GM18873 (cell line): Measurements from ENCODE around the gene CDH22.

Experiments
- ATAC-seq: cut with Tn5 transposase; IDR thresholded peaks from one replicate; pipeline ENCODE4 v1.9.1; 2021; ENCODE audit warnings: mild to moderate bottlenecking, moderate library complexity, moderate number of reproducible peaks; ENCODE audit not compliant: unreplicated experiment, low FRiP score

CDH22 gene

DNA sequence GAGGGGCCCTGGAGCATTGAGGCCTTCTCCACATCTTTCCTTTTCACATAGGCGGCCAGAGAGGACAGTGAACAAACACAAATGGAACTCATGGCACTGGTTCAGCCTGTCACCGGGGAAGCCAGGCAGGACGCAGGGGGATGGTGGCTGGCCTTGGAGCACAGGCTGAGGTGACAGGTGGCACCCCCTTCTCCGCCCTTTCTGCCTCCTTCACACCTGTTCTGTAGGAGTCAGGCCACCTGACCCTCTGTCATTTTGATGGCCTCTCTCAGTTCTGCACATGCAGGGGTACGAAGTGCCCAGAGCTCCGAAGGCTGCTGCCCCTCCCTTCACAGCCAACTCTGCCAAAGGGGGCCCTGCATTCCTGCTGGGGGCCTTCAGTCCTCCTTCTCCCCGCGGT, 129.4 kb downstream of the CDH22 start:
- no peak for ATAC-seq

- no peak for ATAC-seq
Observed at GRCh38 chr20:46177768-46178167, 130.5 kb downstream of the CDH22 start.

DNA sequence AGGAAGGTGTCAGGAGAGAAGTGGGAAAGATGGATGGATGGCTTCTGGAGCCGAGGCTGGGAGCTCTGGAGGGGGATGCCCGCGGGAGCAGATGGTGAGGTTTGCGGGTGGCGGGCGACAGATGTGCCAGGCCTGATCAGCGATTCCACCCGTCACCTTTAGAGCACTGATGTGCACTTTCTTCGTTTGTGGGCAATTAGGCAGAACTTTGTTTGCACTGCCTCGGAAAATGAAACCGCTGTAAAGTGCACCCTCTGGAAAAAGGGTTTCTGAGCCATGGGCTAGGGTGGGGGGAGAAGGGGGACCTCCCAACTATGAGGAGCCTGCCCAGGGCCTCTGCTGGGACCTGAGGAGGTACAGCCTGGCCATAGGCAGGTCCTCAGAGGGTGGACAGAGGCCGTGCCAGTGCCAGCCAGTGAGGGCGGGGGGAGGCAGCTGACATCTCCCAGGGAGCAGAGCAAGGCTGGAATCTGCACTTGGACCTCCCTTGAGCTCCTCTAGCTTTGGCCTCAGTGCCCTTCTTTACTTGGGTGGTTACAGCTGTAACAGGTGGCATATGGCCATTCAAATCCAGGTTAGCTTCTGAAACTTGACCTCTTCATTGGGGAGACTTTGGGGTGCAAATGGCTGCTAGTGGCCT, 131.4 kb downstream of the CDH22 start:
- no peak for ATAC-seq

DNA sequence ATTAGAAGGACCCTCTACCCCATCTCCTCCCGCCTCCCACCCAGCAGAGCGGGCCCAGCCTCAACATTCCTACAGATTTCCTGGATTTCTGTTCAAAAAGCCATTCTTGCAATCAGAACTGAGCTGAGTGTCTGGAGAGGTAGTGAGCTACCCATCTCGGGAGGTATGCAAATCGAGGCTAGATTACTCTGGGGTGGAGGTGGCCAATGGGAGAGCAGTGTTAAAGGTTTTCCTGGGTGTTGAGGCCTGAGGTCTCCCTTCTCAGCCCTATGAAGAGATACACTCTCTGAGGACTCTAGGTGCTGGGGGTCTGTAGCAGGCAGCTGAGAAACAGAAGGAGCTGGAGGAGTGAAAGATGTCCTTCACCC, 133.2 kb downstream of the CDH22 start:
- no peak for ATAC-seq

DNA sequence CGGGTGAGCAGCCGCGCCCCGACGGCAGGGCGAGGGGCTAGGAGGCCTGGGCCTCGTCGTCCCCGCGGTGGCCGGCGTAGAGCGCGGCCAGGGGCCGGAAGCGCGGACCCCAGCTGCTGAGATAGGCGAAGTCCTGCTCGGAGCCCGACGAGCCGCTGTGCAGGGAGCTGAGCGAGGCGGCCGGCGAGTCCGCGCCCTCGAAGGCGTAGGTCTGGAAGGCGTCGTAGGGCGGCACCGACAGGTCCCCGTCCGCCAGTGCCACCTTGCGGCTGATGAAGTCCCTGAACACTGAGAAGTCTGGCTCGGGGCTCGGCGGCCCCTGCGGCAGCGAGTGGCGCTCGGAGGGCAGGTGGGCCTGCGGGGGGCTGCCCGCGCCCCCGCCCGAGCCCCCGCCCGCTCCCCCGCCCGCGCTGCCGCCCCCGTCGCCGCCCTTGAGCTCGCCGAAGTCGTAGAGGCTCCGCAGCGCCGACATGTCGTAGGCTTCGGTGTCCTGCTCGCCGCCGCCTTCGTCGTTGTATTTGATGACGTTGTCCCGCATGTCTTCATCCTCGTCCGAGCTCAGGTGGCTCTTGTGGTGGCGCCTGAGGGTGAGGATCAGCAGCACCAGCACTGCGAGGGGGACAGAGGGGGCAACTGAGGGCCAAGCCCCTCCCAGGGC, 133.7 kb downstream of the CDH22 start:
- ATAC-seq: no peak

DNA sequence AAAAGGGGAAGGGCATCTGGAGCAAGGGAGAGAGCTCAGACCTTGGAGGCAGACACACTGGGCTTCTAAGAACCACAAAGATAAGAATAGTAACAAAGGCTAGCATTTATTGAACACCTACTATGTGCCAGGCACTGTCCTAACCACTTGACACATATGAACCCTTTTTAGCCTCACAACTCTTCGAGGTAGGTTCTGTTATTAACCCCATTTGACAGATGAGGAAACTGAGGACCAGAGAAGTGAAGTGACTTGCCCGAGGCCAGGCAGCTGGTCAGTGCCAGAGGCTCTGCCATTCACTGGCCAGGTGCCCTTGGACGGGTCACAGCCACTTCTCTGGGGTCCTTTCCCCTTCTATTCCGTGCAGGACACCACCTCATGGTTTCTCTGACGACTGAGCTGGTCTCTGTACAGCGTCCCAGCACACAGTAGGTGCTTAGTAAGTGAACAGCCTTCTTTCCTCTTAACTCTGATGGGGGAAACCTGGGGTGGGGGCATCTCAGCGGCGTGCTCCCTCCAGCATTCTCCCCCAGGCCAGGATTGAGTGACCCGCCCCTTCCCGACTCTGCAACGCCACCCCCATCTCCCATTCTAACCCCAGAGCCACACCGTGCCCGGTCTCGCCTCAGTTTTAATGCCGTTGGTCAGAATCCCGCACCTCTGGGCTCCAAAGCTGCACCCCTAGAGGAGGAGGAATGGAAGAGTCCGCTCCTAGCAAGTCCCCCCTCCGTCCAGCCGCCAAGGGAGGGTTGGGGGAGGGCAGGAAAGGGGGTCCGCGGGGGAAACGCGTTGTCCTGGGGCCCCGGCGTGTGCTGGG, 134.4 kb downstream of the CDH22 start:
- ATAC-seq: no peak

DNA sequence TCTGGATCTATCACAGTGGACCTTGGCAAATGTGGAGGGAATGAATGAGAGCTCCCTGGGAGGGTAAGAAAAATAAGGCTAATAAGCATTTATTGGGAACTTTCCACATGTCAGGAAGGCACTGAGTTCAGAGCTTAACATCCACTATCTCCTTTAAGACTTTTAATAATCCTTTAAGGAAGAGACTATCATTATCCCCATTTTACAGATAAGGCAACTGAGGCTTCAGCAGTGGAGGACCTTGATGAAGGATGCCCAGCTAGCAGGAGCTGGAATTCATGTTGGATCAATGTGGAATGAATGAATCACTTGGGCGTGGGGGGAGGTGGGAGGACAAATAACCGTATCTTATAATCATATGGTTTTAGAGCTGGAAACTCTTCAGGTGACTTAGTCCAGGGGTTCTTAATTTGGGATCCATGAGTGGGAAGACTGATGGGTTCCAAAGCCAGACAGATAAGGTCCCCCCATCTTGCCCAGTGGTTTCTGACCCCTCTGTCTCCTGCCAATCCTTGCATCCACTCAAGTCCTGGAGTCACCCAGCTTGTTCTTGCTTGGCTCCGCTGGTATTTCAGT, 135.2 kb downstream of the CDH22 start:
- no peak for ATAC-seq

GRCh38 chr20:46172455-46172854, 135.8 kb downstream of the CDH22 start:
- no peak for ATAC-seq

DNA sequence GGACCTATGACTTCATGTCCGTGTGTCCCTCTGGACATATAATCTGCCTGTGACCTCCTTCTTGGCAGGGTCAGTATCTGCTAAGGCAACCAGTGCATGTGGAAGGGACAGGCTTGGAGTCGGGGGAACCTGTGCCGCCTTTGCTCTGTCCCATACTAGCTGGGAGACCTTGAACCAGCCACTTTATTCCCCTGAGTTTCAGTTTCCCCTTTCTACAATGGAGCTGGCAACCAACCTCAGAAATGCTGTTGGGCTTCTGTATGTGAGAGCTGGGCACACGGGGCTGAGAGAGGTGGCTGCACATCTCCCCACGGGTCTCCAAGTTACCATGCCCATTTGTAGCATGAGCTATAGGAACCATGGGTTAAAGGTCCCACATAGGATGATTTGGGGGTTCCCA, 136.4 kb downstream of the CDH22 start:
- no peak for ATAC-seq

DNA sequence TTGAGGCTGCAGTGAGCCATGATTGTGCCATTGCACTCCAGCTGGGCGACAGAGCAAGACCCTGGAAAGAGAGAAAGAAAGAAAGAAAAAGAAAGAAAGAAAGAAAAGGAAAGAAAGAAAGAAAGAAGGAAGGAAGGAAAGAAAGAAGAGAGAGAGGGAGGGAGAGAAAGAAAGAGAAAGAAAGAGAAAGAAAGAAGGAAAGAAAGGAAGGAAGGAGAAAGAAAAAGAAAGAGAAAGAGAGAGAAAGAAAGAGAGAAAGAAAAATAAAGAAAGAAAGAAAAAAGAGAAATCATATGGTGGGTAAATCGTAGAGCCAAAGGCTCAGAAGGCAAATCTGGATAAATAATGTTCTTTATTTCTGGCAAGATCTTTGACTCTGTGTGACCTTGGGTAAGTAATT, 136.8 kb downstream of the CDH22 start:
- ATAC-seq: no peak

- no peak for ATAC-seq
Observed at GRCh38 chr20:46169245-46170171, 138.8 kb downstream of the CDH22 start.

DNA sequence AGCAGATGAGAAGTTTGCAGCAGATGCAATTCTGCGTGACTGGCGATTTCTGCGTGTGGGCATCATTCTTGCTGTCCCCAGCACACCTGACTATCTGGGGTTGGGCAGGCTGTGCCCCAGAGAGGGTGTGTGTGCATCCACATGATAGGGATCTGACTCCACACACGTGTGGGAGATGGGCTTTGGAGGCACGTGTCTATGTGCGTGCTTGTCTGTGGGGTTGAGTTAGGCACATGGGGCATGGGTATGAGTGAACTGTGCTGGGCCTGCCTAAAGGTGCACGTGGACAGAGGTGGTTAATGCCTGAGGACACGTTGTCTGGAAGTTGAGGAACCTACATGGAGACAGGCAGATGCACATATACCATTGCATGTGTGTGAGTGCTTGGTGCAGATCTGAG, 139.9 kb downstream of the CDH22 start:
- no peak for ATAC-seq

DNA sequence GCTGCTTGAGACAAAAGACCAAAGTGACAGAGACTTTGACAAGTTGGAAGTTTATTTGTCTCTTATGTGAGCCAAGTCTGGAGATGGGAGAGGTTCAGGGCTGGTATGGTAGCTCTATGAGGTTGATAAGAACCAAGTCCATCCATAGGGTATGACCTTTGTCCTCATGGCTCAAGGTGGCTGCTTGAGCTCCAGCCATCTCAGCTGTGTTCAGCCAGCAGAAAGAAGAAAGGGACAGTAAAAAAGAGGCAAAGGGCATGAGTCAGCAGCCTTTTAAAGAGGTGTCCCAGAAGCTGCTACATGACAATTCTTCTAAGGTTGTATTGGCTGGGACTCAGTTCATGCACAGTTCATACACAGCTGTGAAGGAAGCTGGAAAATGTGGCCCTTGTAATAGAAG, 141.2 kb downstream of the CDH22 start:
- ATAC-seq: no peak

- no peak for ATAC-seq
Observed at GRCh38 chr20:46164254-46164653, 144.0 kb downstream of the CDH22 start.

DNA sequence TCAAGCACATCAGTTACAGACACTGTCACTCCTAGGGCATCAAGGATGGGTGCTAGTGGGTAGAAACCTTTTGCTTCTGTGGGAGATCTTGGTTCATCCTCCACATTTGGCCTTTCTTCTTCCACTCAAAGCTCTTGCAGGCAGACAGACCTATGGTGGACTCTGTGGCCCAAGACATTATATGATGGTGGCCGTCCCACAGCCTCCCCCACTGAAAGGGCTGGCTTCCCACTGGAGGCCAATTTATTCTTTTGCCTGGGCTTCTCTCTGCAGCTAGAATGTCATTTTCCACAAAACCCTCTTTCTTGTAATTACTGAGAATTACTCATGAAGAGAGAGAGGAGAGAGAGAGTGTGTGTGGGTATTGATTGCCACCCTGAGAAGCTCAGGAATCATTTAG, 146.4 kb downstream of the CDH22 start:
- no peak for ATAC-seq

DNA sequence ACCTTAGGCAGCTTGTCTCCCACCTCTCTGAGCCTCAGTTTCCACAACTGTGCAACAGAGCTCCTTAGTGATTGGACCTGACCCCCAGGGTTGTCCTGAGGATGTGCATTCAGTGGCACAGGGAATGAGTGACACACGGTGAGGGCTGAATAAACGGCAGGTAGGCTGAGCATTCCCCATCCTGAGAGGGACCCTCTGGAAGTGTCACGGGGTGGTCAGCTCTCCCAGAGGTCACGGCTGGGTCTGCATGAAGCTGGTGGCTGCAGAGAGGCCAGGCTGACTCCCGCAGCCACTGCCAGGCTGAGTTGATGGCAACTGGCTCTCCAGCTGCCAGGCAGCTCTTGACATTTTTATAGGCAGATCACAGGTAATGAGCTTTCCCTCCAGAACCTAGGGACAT, 147.6 kb downstream of the CDH22 start:
- no peak for ATAC-seq

GRCh38 chr20:46159101-46159897, 149.0 kb downstream of the CDH22 start:
- no peak for ATAC-seq

DNA sequence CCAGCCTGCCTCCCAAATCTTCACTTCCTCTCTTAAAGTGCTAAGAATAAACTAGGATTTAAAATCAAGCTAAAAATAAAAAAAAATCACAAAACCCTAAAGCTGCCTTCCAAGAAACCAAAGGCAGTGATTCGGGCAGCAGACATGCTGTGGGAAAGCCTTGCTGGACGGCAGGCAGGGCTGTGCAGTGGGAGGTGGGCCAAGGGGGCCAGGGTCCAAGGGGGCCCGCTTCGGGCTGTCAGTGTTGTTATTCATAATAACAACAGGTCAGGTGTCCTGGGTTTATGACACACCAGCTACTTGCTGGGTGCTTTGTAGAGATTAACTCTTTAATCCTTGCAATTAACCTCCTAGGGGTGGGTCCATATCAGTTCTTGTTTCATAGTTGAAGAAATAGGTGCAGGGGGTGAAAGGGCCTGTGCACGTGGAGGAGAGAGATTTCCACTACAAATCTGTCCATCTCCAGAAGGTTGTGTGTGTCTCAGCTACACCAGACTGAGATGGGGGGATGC, 149.8 kb downstream of the CDH22 start:
- ATAC-seq: no peak

GRCh38 chr20:46157625-46158024, 150.7 kb downstream of the CDH22 start:
- no peak for ATAC-seq
